ENCODE results near the gene NCK2. TPM values are rescaled to one million over a fixed set of nuclear protein-coding genes. Genes with fewer than 3 reads are reported as not detected.

The NCK2 gene
- total and polyA plus RNA-seq, 10 of the 15 experiments (the other 5 are each of a cell fraction or from before 2014, with no cell fraction given): 1.2 to 30.9 (median 14.1) TPM

DNA sequence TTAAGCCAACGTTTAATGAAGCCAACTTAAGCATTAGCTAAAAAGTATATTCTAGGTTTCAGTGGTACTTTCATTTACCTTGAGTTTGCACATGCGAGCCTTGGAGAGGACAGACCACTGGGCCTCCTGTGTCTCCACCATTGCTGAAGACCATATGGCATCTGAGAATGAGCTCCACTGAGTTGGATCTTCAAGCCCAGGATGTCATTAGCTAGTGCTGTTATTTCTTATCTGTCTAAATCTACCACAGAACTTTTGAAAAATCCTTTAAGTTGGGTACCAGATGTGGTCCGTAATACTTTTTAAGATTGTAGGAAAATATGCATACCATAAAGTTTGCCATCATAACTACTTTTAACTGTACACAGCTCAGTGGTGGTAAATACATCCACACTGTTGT is 161.8 kb downstream of the NCK2 start:
- no TSS peak for BruUV-seq (replicated peaks)
- SMC1A ChIA-PET (ENCODE audit: uncharacterized antibody, unreplicated experiment): interaction anchor here (0.7 to 1.2 kb wide), 4 partner anchors 8 to 157 kb away, joined by 3 to 6 read pairs (median 3); no protein-coding TSS in a partner anchor
- CTCF ChIA-PET: interaction anchor here (0.9 to 1.1 kb wide), 2 partner anchors 13 to 177 kb away, joined by 3 read pairs; no protein-coding TSS in a partner anchor
- ATAC-seq (no peak), FAIRE-seq (no peak), DNase-seq (ENCODE audit: low read depth, low spot score) (no peak)
- WGBS (ENCODE audit: insufficient coverage, insufficient replicate concordance, low lambda C conversion rate, missing lambda C conversion rate): 100% methylated on average over 3 of the region's 3 CpGs
- intact Hi-C loops (cut with micrococcal nuclease; ENCODE audit: unreplicated experiment): no loop called here
- POLR2A ChIA-PET: no interaction called here
- Histone ChIP-seq H3K27ac (ENCODE audit: control insufficient read depth, insufficient read depth) (no peak overlapping the region), H3K27me3 (replicated peaks in 1 of 2; ENCODE audit: control insufficient read depth in 2 of 2, insufficient read depth in 2 of 2, low read length in 1 of 2) (no peaks in the 10 kb centered on the region), H4K20me1 (ENCODE audit: control insufficient read depth, insufficient read depth) (no peaks in the 10 kb centered on the region), H3K36me3 (ENCODE audit: control insufficient read depth in 2 of 2, insufficient read depth in 2 of 2, low read length in 1 of 2) (no peaks in the 10 kb centered on the region), H3K9me3 (replicated peaks; ENCODE audit: control insufficient read depth, insufficient read depth, low read length) (no peaks in the 10 kb centered on the region; the same call in 1 of the 3 replicates), H3K9ac (ENCODE audit: control insufficient read depth, insufficient read depth, low read length) (no peak overlapping the region), H2AFZ (ENCODE audit: control insufficient read depth, low read depth, low read length) (no peak overlapping the region), H3K4me1 (ENCODE audit: control insufficient read depth, insufficient read depth, low read length) (peaks cover 4% of the 10 kb centered on the region; the same call in 1 of the 2 replicates), H3K79me2 (ENCODE audit: control insufficient read depth, insufficient read depth, low read length) (no peaks in the 10 kb centered on the region), H3K4me3 (no peak overlapping the region), H3K4me2 (ENCODE audit: control insufficient read depth, insufficient read depth) (no peak overlapping the region)
- in situ Hi-C loops (cut with MboI): no loop called here
- RAD21 ChIA-PET (ENCODE audit: unreplicated experiment): interaction anchor here (0.6 kb wide), 1 partner anchor 97 kb away, joined by 3 read pairs; no protein-coding TSS in a partner anchor
- no peak for TF ChIP-seq IKZF1 (conservative IDR thresholded peaks at IDR 0.05)
- TF ChIP-seq BHLHE40 (IDR thresholded peaks at IDR 0.05; ENCODE audit: borderline replicate concordance in 1 of 2, low read depth in 2 of 2, low read length in 1 of 2): no peak
- no peak for TF ChIP-seq HDGF (IDR thresholded peaks at IDR 0.05)
- no peak for TF ChIP-seq IRF4 (IDR thresholded peaks at IDR 0.05; ENCODE audit: low read depth, low read length)
- no peak for TF ChIP-seq STAT3 (IDR thresholded peaks at IDR 0.05; ENCODE audit: low read depth, low read length)
- no peak for TF ChIP-seq DPF2 (IDR thresholded peaks at IDR 0.05)
- no peak for TF ChIP-seq RELA (IDR thresholded peaks at IDR 0.05; ENCODE audit: borderline replicate concordance, partially characterized antibody)
- no peak for TF ChIP-seq MXI1 (IDR thresholded peaks at IDR 0.05; ENCODE audit: low read depth, low read length)
- no peak for TF ChIP-seq CEBPB (IDR thresholded peaks at IDR 0.05; ENCODE audit: borderline replicate concordance in 1 of 2, low read depth in 2 of 2, low read length in 2 of 2)
- no peak for TF ChIP-seq SREBF1 (IDR thresholded peaks at IDR 0.05; ENCODE audit: low read length)
- TF ChIP-seq, protein P1, sequence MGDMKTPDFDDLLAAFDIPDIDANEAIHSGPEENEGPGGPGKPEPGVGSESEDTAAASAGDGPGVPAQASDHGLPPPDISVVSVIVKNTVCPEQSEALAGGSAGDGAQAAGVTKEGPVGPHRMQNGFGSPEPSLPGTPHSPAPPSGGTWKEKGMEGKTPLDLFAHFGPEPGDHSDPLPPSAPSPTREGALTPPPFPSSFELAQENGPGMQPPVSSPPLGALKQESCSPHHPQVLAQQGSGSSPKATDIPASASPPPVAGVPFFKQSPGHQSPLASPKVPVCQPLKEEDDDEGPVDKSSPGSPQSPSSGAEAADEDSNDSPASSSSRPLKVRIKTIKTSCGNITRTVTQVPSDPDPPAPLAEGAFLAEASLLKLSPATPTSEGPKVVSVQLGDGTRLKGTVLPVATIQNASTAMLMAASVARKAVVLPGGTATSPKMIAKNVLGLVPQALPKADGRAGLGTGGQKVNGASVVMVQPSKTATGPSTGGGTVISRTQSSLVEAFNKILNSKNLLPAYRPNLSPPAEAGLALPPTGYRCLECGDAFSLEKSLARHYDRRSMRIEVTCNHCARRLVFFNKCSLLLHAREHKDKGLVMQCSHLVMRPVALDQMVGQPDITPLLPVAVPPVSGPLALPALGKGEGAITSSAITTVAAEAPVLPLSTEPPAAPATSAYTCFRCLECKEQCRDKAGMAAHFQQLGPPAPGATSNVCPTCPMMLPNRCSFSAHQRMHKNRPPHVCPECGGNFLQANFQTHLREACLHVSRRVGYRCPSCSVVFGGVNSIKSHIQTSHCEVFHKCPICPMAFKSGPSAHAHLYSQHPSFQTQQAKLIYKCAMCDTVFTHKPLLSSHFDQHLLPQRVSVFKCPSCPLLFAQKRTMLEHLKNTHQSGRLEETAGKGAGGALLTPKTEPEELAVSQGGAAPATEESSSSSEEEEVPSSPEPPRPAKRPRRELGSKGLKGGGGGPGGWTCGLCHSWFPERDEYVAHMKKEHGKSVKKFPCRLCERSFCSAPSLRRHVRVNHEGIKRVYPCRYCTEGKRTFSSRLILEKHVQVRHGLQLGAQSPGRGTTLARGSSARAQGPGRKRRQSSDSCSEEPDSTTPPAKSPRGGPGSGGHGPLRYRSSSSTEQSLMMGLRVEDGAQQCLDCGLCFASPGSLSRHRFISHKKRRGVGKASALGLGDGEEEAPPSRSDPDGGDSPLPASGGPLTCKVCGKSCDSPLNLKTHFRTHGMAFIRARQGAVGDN (IDR thresholded peaks at IDR 0.05): no peak

Measured in GM12878 (cell line).